Prostate gland (tissue), 2 donors: ENCODE data around the gene RENBP. TPM values are rescaled to one million over a fixed set of nuclear protein-coding genes. Genes with fewer than 3 reads are reported as not detected.
"Not testable (repeated sequence)": the region's sequence is repeated elsewhere in the genome, so short reads cannot be mapped to it uniquely, and the experiment has no call there.

Experiments used
- DNase-seq: peaks from one replicate; pipeline ENCODE4 v3.0.0-alpha.2; 2019; ENCODE audit warnings: low spot score
- H3K27ac ChIP-seq, 2 donors: fragments of 200-600 bp; sonication (generic); 2 replicates each; pipeline ENCODE4 v1.5.1; 2017 to 2019
- H3K27me3 ChIP-seq: fragments of 200-600 bp; sonication (generic); replicated peaks from 2 replicates; pipeline ENCODE4 v1.5.1; 2019; ENCODE audit not compliant: insufficient read depth
- H3K36me3 ChIP-seq, 2 donors: fragments of 200-600 bp; sonication (generic); 1 replicate in 1 of 2; 2 replicates in 1 of 2; pipeline versions ENCODE4 v1.5.1 to v1.8.1; 2017 to 2019
- H3K4me1 ChIP-seq: fragments of 200-600 bp; sonication (generic); replicated peaks from 2 replicates; pipeline ENCODE4 v1.5.1; 2019
- H3K4me3 ChIP-seq, 2 donors: fragments of 200-600 bp; sonication (generic); 2 replicates each; pipeline ENCODE4 v1.5.1; 2017 to 2019
- H3K9me3 ChIP-seq: fragments of 200-600 bp; sonication (generic); 2 replicates; pipeline ENCODE4 v1.5.1; 2017
- POLR2A ChIP-seq: fragments of 450-650 bp; IDR thresholded peaks from one replicate; pipeline ENCODE4 v1.6.1; 2016; ENCODE audit warnings: antibody characterized with exemption, mild to moderate bottlenecking
- POLR2AphosphoS5 ChIP-seq: sonication (generic); formaldehyde crosslinking; IDR thresholded peaks from one replicate; pipeline ENCODE4 v1.6.1; 2017; ENCODE audit warnings: antibody characterized with exemption
- WGBS: methylation state at CpG from one replicate; pipeline ENCODE4 v1.1.5; 2018; 5-methylcytosine and 5-hydroxymethylcytosine counted together
- intact Hi-C: fragments of 100-400 bp; cut with DNase I; formaldehyde crosslinking; loops from one replicate; pipeline ENCODE4 v1.14.2; 2022
- total RNA-seq, 2 donors: library from RNA; depleted of rRNA; stranded (reverse); fragments of >200 nt; gene quantifications; one replicate each; pipeline ENCODE4 v1.1.0, GENCODE V29; 2016
- TF ChIP-seq, protein P1 (sequence below), 4 experiments: fragments of 200-600 bp in 2 of 4; fragments of 450-650 bp in 2 of 4; sonication (generic) in 2 of 4; IDR thresholded peaks; 1 replicate in 3 of 4; 2 replicates in 1 of 4; pipeline ENCODE4 v1.5.1; 2016 to 2019; ENCODE audit warnings: antibody characterized with exemption in 4 of 4, mild to moderate bottlenecking in 2 of 4, moderate library complexity in 2 of 4

RENBP gene
- total RNA-seq, 2 donors from 2014 or later, result 2.4 to 4.4 TPM

DNA sequence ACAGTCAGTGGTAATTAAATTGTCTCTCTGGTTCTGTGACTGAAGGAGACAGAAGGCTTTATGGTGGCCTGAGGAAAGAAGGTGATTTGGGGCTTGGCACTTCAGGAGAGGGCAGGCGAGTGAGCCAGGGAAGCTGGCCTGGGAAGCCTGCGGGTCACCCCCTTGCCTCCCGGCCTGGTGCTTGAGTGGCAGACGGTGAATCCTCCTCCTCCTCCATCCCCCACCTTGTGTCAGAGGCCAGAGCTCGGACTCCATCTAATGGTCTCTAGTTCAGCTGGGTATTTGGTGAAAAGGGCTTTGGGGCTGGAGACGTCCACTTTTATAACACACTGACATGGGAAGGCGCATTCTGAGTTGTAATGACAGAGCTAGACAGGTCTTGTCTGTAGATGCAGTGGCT is 36.8 kb upstream of the RENBP start:
- H3K4me1 ChIP-seq, result no peaks in the 10 kb centered on the region
- H3K9me3 ChIP-seq, result no peaks in the 10 kb centered on the region
- no peaks in the 10 kb centered on the region for H3K36me3 ChIP-seq
- intact Hi-C loops, result no loop called here
- H3K4me3 ChIP-seq, result no peak overlapping the region
- H3K27me3 ChIP-seq, result no peaks in the 10 kb centered on the region
- WGBS, result 93% methylated on average over 7 of the region's 7 CpGs
- peak overlapping the region in 1 of 2 donors; percentile 11 for H3K27ac ChIP-seq
- TF ChIP-seq, protein P1, sequence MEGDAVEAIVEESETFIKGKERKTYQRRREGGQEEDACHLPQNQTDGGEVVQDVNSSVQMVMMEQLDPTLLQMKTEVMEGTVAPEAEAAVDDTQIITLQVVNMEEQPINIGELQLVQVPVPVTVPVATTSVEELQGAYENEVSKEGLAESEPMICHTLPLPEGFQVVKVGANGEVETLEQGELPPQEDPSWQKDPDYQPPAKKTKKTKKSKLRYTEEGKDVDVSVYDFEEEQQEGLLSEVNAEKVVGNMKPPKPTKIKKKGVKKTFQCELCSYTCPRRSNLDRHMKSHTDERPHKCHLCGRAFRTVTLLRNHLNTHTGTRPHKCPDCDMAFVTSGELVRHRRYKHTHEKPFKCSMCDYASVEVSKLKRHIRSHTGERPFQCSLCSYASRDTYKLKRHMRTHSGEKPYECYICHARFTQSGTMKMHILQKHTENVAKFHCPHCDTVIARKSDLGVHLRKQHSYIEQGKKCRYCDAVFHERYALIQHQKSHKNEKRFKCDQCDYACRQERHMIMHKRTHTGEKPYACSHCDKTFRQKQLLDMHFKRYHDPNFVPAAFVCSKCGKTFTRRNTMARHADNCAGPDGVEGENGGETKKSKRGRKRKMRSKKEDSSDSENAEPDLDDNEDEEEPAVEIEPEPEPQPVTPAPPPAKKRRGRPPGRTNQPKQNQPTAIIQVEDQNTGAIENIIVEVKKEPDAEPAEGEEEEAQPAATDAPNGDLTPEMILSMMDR (IDR thresholded peaks at IDR 0.05), result no peak
- DNase-seq, result no peak

DNA sequence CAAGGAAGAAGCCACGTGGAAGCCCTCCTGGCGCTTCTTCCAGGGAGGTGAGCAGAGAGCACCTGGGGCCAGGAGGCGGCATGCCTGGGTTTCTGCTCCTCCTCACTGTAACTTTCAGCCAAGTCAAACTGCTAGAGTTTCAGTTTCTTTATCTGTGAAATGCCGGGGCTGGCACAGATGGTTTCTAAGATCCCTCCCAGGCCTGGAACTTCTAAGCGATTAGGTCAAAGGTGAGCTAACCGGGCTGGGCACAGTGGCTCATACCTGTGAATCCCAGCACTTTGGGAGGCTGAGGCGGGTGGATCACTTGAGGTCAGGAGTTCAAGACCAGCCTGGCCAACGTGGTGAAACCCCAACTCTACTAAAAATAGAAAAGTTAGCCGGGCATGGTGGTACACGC is 36.0 kb upstream of the RENBP start:
- H3K4me1 ChIP-seq, DNase-seq, intact Hi-C loops, H3K36me3 ChIP-seq, H3K4me3 ChIP-seq, H3K27me3 ChIP-seq, H3K9me3 ChIP-seq: not testable (repeated sequence)
- H3K27ac ChIP-seq, result peak overlapping the region in 1 of 2 donors; percentile 36
- WGBS, result 46% methylated on average over 10 of the region's 10 CpGs

DNA sequence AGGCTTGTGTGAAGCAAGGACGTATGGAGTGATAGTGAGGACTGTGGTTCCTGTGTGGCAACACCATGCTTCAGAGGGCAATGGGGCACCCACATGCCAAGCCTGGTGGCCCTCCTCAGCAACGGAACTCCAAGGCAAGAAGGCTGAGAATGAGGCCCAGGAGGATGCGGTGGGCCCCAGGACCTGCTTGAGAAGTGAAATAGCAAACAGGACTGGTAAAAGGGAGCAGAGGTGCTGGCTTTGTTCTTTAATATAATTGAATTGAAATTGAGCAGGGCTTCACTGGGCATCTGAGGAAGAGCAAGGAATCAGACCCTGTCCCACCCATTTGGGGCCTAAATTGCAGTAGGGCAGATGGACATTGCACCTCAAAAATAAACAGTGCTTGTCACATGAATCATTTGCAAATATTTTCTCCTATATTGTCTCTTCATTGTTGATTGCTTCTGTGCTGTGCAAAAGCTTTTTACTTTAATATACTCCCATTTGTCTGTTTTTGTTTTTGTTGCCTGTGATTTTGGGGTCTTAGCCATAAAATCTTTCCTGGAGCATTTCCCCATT is 30.4 kb upstream of the RENBP start:
- H3K27ac ChIP-seq, result peak overlapping the region in 1 of 2 donors; percentile 98
- WGBS, result 91% methylated on average over 3 of the region's 3 CpGs

DNA sequence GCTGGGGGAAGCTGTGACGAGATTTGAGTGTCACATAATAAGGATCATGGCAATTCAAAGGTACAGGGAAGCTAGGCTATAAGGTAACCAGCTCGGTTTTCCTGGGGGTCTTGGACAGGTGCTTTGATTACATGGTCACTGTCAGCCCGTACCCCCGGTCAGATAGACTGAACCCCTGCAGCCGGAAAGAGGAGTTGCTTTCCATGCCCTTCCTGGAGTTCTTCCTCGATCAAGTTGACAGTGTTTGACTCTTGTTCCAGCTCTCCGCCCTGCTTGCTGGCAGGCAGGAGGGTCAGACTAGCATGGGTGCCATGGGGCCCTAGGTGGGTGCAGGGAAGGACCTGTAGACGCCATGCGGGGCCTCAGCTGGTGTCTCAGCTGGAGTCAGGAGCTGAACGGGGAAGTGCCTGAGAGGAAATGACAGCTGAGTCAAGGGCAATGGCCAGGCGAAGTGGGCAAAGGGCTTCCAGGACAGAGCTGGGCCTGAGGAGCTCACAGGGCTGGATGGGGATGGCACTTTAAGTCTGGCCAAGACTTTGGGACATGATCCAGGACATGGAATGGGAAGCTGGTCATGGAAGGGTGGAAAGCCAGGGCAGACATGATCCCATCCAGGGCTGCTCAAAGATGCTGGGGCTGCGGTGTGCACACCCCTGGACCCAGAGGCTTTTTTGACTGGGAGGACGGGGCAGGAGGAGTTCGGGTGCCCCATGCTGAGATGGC is 29.7 kb upstream of the RENBP start:
- Histone ChIP-seq H3K4me1 (no peaks in the 10 kb centered on the region), H3K4me3 (no peak overlapping the region), H3K27ac (peak overlapping the region; percentile 98), H3K36me3 (no peaks in the 10 kb centered on the region), H3K9me3 (no peaks in the 10 kb centered on the region), H3K27me3 (no peaks in the 10 kb centered on the region)
- no peak for TF ChIP-seq POLR2A
- TF ChIP-seq, protein P1 (IDR thresholded peaks at IDR 0.05), result no peak
- TF ChIP-seq POLR2AphosphoS5, result no peak
- no peak for DNase-seq
- intact Hi-C loops, result no loop called here
- 57% methylated on average over 13 of the region's 14 CpGs for WGBS

More for the DNA sequence above, 30.4 kb upstream of the RENBP start:
- TF ChIP-seq, protein P1 (IDR thresholded peaks at IDR 0.05), result no peak
- TF ChIP-seq POLR2A (no peak), POLR2AphosphoS5 (no peak)
- Histone ChIP-seq H3K27me3 (no peaks in the 10 kb centered on the region), H3K4me1 (no peaks in the 10 kb centered on the region), H3K9me3 (no peaks in the 10 kb centered on the region), H3K36me3 (no peaks in the 10 kb centered on the region), H3K4me3 (no peak overlapping the region)
- DNase-seq, result no peak
- intact Hi-C loops, result no loop called here

DNA sequence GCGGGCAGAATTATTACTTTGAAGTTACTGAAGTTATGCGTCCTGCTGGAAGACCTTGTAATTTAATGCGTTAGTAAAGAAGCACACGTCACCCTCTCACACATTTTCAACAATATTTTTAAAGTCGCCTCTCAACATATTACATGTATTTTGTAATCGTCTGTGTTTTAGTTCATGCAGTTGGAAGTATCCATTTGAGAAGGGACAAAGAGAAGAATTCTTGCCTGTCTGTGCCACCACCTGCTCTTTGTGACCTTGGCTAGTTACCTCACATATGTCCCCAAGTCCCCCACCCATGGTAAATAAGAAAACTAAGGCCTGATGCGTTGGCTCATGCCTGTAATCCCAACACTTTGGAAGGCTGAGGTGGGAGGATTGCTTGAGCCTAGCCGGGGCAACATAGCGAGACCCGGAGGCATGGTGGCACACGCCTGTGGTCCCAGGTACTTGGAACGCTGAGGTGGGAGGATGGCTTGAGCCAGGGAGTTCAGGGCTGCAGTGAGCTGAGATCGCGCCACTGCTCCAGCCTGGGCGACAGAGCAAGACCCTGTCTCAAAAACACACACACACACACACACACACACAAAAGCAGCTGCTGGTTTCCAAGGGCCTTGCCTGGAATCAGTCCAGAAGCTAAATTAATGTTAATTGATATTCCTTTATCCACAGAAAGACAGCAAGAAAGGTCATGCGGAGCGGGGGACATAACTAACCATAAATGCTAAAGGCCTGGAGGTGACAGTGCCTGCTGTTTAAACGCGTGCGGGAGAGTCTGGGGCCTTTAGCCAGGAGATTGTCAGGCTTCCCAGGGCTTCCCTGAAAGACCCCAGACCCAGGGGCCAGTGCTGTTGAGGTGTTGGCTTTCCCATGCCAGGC is 28.9 kb upstream of the RENBP start:
- Histone ChIP-seq H3K36me3 (no peaks in the 10 kb centered on the region), H3K4me3 (peak overlapping the region; percentile 55 to 60), H3K4me1 (no peaks in the 10 kb centered on the region), H3K27ac (peak overlapping the region; percentile 98), H3K9me3 (no peaks in the 10 kb centered on the region), H3K27me3 (no peaks in the 10 kb centered on the region)
- intact Hi-C loops, result no loop called here
- no peak for DNase-seq
- WGBS, result 27% methylated on average over 14 of the region's 20 CpGs
- TF ChIP-seq POLR2A, result no peak
- TF ChIP-seq, protein P1 (IDR thresholded peaks at IDR 0.05), result no peak
- TF ChIP-seq POLR2AphosphoS5, result no peak
